GM18508 (cell line): ENCODE measurements around the gene FGGY.
"Not testable (repeated sequence)": the region's sequence is repeated elsewhere in the genome, so short reads cannot be mapped to it uniquely, and the experiment has no call there.

Experiments used
- ATAC-seq: cut with Tn5 transposase; IDR thresholded peaks from one replicate; pipeline ENCODE4 v1.9.1; 2021; ENCODE audit warnings: moderate number of reproducible peaks; ENCODE audit not compliant: insufficient read depth, unreplicated experiment

The FGGY gene

DNA sequence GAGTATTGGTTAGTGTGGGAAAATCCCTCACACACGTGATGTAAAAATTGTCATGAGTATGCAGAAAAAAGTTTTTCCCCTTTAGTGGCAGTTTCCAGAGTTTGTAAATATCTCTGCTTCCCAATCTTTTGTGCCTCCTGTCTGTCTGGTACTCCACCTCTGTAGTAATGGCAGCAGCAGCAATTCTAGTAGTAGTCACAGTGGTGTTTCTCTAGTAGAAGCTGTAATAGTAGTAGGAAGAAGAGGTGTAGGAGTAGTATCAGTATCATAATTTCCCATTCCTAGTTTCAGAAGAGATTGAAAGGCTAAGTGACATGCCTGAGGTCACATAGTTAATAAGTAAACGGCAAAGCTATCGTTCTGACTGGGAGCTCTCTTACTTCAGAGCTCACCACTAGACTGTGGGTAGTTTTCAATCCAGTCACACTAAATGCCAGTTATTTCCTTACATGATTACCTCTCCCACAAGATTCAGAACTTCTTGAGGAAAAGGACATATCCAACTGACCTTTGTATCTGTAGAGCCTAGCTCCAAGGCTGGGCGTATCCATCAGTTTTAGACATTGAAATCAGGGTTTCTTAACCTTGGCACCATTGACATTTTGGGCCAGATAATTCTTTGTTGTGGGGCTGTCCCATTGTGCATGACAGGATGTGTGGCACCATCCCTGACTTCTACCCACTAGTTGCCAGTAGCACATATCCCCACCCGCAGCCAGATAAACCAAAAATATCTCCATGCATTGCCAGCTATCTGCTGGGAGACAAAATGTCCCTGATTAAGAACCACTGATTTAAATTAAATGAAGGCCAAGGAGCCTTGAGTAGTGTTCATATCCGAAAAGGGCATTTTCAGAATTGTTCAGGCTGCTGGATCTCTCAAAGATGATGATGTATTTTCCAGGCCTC, 135.9 kb downstream of the FGGY start:
- peak; percentile 96 for ATAC-seq

DNA sequence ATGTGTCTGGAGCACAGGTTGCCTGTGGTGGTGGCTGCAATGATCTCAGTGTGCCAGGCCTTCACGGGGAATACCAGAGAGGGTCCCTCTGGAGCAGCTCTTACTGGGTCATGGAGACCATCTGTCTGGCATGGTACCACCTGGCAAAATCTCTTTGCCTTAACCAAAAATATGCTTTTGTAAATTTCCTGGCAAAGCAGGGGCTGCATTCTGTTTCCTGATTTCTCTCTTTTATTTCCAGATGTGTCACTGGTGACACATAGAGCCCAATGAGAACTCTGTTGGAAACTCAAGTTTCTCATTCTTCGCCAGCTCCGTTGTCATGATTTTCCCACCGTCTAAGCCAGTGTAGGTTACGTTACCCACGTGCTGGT, 136.5 kb downstream of the FGGY start:
- ATAC-seq = no peak

DNA sequence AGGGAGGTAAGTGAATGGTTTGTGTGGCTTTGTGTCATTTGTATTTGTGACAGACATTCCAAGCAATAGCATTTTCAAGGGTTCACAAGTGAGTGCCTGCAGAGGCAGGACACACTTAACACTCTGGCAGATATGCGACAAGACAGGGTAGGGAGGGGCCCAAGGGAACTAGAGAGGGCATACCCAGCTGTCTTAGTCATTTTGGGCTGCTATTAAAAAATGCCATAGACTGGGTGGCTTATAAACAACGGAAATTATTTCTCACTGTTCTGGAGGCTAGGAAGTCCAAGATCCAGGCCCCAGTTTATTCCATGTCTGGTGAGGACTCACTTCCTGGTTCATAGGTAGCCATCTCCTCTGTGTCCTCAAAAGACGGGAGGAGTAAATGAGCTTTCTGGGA, 137.4 kb downstream of the FGGY start:
- no peak for ATAC-seq

DNA sequence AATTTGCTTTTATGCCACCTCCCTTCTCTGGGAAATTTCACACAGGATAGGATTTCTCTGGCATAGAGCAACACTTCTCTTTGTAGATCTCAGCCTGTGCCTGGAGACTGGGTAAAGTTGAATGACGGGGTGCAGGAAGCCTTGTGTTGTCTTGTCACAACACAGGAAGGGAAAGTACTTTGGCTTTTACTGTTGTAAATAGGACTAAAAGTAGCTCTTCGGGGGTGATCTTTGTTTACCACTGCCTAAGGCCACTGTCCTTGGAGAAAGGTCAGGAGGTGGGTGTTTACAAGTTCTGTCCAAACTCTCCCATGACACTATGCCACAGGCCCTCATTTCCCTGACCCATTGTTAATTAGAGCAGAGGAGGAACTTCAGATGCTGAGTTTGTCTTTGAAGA, 139.7 kb downstream of the FGGY start:
- ATAC-seq = no peak

DNA sequence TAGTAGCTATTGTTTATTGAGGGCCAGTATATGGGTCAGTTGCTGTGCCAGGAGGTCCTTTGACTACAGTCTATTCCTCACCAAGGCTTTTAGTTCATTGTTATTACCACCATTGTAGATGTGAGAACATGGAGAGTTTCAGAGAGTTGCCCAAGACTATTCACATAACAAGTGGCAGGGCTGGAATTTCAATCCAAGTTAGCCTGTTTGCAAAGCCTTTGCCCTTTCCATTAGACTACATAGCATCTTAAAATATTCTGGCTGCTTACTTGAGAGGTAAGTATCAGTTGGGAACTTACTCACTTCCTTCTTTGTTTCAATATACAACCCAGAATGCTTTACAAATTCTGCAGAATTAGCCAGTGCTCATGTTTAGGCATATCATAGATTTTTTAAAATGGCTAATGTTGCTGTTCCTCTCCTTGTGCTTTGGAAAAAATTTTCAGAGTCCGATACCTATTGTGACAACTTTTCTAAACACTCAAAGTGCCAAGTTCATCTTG, 141.2 kb downstream of the FGGY start:
- no peak for ATAC-seq

DNA sequence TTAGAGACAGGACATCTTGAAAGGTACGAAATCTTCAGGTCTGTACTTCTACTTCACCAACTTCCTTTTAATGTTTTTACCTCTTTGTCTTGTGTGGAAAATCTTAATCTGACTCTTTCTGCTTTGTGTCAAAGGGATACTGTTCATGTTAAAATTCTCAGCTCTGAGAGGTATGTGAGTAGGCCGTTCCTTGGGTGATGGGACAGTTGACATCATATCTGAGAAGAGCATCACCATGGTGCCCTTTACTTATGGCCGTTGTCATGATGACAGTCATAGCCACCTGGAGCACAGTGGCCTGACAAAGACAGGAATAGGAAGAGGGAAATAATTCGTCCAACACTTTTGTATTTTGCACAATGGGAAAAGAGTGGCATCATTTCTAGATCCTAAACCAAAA, 145.6 kb downstream of the FGGY start:
- no peak for ATAC-seq

DNA sequence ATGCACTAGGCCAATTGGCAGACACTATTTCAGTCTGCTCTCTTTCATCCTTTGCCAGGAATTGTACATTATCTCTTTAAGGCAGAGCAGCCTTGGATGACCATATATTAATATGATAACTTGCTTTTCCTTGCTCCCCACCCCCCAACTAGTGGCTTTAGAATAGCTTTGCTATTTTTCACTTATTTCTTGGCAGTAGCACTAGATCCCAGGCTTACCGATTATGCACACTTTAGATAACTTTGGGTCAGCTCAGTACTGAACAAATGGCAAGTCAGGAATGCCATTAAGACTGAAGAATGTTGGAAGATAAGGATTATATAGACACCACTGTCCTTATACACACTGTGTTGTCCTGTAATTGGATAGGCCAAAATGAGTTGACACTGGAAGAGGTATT, 146.4 kb downstream of the FGGY start:
- ATAC-seq = no peak

DNA sequence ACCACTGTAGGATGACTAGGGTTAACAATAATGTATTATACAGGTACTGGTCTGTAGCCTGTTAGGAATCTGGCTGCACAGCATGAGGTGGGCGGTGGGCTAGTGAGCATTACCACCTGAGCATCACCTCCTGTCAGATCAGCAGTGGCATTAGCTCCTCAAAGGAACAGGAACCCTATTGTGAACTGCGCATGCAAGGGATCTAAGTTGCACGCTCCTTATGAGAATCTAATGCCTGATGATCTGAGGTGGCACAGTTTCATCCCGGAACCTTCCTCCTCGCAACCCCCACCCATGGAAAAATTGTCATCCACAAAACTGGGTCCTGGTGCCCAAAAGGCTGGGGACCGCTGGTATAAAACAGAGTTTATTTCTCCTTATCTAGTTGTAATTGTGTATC, 147.6 kb downstream of the FGGY start:
- no peak for ATAC-seq

DNA sequence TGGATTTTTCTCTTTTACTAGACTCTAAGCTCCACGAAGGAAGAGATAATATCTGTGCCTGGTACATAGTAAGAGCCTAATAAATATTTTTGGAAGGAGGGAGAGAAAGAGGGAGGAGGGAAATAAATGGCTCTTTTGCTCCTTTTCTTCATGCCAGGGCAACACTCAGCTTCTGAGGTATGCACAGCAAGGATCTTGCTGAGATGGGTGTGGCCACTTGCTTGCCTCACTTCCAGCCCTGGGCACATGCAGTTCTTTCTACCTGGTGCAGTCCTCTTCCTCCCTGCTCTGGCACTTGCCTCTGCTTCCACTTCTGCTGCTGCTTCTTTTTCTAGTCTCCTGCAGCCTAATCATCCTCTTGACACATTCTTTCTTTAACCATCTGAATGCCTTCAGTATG, 148.1 kb downstream of the FGGY start:
- no peak for ATAC-seq

DNA sequence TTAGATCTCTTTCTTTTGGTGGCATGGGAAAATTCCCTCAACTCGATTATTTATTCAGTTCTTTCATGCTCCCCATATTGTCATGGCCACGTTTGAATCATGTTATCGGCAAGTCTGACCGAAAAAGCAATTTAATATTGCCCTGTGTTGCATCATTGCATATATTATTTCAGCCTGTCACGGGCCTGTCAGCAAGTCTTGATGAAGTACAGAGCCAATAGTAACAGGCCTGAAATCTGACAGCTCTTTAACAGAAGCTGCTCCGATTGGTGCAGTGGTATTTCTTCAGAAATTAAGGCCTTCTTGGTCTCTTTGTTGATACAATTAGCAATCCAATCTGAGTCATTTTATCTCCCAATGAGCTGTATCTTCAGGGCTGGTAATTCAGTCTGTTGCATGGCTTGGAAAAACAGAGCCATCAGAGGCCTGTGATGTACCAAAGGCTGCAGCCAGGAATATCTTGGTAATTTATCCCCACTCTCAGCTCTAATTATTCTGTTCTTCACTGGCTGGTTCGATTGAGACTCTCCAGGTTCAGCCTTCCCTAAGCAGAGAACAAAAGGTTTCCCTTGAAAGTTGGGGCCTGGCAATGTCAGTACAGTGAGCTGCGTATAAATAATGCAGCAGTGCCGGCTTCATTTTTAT, 149.5 kb downstream of the FGGY start:
- no peak for ATAC-seq

DNA sequence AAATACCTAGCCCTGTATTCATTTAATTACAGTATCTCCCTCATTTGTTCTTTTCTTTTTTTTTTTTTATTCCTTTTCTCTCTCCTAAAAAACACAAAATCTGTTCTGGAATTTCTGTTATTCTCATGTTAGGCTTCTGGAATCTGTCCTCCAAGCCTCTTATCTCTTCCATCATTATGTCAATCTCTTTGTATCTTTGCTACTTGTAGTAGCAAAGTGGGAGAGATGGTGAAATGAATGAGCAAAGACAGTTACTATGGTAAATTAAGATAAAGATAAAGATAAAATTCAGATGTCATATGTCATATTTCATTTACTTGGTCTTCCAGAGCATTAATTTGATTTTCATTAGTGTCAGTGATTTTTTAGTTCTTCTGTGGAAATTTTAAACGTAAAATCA, 155.1 kb downstream of the FGGY start:
- no peak for ATAC-seq

DNA sequence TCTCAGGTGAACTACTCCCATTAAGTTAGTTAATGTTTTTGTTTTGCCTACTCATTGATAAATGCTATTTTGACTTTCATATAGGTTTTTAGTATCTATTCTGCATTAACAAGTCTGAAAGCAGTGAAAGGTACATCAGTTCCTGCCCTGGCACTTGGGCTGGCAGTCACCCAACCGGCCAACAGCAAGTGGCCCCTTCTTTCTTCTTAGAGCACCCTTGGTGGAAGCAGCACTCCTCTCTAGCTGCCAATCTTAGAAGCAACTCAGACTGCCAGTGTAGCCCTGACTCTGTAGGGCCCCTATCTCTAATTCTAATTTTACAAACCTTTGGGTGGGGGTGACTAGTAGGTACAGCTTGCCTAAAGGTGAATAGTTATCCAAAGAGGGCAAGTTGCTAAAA, 155.7 kb downstream of the FGGY start:
- no peak for ATAC-seq

DNA sequence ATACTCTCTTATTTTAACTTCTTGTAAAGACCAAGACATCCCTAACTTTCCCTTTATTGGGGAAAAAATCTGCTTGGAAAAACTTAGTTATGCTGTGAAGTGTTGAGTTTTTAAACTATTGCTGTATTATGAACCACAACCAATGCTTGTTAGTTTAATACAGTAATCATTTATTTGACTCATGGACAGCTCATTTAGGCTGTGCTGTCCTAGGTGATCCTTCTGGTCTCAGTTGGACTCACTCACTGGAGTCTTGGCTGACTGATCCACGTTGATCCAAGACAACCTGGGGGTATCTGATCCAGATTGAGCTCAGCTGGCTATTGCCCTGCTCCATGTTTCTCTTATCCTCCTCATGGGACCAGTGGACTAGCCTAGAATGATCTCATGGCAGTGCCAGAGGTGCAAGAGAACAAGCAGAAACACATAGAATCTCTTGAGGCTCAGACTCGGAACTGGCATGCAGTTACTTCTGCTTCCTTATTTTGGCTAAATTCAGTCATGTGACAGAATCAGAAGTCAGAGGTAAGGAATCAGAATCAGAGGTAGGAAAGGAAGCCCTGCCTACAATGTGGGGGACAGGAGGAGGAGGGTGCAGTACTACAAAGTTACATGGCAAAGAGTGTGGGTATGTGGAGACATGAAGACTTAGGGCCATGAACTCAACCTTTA, 156.5 kb downstream of the FGGY start:
- ATAC-seq = no peak

DNA sequence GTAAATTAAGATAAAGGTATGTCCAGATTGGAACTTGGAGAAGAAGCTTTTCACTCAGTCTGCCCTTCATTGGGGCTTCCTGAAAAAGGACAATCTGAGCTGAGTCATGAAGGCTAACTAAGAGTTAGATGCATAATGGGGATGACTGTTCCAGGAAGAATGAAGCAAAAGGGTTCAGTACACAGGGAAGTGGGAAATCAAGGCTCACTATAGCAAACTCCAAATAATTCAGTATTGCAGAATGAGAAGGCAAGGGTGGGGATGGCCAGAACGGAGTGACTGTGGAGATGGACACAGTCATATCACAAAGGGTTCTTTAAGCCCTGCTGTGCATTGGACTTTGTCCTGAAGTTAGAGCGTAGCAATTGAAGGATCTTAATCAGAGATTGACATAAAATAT, 158.3 kb downstream of the FGGY start:
- ATAC-seq = no peak

DNA sequence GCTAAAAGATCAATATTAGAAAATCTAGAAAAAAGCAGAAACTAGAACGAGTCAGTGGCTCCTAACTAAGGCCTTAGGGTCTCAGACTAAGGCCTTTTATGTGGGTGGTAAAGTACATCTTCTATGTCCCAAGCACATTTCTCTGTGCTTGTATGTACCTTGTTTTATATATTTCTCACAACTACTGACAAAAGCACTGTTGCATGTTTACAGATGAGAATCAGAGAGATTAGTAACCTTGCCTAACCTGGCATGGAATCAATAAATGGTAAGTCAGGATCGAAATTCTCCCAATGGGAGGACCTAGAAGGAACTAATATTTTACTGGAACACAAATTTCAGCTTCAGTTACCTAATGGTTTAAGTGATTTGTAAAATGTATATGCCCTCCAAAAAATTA, 160.9 kb downstream of the FGGY start:
- no peak for ATAC-seq

DNA sequence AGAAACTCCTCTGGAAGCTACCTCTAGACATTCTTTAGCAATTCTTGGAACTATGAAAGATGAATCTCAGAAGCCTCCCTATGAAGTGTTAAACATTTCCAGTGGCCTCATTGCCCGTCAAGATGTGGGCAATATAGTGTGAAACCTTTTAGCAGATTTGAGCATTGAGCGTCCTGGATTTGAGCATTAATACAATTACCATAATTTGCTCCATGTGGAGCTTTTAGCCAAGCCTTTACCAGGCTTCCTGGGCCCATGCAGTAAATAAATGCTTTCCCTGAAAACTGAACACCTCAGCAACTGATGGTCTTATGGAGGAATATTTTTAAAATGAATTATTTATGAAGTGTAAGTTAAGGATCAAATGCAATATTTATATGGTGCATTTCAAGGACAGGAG, 162.0 kb downstream of the FGGY start:
- ATAC-seq = no peak

DNA sequence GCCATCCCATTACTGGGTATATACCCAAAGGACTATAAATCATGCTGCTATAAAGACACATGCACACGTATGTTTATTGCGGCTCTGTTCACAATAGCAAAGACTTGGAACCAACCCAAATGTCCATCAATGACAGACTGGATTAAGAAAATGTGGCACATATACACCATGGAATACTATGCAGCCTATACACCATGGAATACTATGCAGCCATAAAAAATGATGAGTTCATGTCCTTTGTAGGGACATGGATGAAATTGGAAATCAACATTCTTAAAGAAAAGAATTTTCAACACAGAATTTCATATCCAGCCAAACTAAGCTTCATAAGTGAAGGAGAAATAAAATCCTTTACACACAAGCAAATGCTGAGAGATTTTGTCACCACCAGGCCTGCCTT, 166.0 kb downstream of the FGGY start:
- ATAC-seq = not testable (repeated sequence)

DNA sequence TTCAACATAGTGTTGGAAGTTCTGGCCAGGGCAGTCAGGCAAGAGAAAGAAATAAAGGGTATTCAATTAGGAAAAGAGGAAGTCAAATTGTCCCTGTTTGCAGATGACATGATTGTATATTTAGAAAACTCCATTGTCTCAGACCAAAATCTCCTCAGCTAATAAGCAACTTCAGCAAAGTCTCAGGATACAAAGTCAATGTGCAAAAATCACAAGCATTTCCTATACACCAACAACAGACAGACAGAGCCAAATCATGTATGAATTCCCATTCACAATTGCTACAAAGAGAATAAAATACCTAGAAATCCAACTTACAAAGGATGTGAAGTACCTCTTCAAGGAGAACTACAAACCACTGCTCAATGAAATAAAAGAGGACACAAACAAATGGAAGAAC, 168.6 kb downstream of the FGGY start:
- ATAC-seq = not testable (repeated sequence)

DNA sequence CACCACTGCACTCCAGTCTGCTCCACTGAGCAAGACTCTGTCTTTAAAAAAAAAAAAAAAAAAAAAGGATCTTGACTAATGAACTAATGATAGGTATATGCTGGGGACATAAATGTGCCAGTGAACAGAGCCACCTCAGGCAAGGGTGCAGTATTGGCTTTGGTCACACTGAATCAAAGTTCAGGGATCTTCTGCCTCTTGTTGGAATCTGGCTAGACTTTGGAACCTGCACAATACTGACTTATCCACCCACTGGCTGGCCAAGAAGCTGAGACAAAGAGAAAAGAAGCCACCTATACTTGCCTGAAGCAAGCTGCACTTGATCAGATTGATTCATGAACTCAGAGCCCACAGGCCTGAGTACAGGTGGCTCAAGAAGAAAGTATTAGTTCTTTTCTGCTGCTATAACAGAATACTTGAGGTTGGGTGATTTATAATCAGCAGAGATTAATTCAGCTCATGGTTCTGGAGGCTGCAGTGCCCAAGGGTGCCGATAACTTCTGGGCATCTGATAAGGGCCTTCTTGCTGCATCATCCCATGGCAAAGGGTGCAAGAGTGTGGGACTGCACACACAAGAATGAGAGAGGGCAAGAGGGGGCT, 172.0 kb downstream of the FGGY start:
- ATAC-seq = no peak

DNA sequence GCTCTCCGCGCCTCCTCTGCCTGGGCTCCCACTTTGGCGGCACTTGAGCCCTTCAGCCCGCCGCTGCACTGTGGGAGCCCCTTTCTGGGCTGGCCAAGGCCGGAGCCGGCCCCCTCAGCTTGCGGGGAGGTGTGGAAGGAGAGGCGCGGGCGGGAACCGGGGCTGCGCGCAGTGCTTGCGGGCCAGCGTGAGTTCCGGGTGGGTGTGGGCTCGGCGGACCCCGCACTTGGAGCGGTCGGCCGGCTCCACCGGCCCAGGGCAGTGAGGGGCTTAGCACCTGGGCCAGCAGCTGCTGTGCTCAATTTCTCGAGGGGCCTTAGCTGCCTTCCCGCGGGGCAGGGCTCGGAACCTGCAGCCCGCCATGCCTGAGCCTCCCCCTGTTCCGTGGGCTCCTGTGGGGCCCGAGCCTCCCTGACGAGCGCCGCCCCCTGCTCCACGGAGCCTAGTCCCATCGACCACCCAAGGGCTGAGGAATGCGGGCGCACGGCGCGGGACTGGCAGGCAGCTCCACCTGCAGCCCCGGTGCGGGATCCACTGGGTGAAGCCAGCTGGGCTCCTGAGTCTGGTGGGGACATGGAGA, 175.2 kb downstream of the FGGY start:
- not testable (repeated sequence) for ATAC-seq
